Measurements from ENCODE around the gene SCAP.

SCAP gene

GRCh38 chr3:47408839-47409229, 66.9 kb downstream of the SCAP start:
- DNase-seq, result no peak
- intact Hi-C loops (cut with DNase I), result no loop called here

GRCh38 chr3:47407896-47408838, 67.6 kb downstream of the SCAP start:
- intact Hi-C loops (cut with DNase I), result no loop called here
- DNase-seq, result no peak

DNA sequence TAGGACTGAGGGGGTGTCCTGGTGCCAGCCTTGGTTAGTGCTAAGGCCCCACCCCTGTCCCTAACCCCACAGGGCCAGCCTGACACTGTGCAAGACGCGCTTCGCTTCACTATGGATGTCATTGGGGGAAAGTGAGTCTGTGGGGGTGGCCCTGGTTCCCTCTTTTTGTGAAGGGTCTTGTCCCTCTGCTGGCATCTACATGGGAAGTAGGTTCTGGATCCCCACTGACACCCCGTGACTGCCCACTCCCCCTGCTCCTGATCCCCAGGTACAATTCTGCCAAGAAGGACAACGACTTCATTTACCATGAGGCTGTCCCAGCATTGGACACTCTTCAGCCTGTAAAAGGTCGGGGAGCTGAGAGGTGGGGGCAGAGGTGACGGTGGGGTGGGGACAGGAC, 68.5 kb downstream of the SCAP start:
- intact Hi-C loops (cut with DNase I), result no loop called here

GRCh38 chr3:47406762-47407149, 69.0 kb downstream of the SCAP start:
- intact Hi-C loops (cut with DNase I), result no loop called here
- peak in 1 of 42 donors; percentile 44 for DNase-seq

More for the DNA sequence above, 68.5 kb downstream of the SCAP start:
- no peak for DNase-seq

DNA sequence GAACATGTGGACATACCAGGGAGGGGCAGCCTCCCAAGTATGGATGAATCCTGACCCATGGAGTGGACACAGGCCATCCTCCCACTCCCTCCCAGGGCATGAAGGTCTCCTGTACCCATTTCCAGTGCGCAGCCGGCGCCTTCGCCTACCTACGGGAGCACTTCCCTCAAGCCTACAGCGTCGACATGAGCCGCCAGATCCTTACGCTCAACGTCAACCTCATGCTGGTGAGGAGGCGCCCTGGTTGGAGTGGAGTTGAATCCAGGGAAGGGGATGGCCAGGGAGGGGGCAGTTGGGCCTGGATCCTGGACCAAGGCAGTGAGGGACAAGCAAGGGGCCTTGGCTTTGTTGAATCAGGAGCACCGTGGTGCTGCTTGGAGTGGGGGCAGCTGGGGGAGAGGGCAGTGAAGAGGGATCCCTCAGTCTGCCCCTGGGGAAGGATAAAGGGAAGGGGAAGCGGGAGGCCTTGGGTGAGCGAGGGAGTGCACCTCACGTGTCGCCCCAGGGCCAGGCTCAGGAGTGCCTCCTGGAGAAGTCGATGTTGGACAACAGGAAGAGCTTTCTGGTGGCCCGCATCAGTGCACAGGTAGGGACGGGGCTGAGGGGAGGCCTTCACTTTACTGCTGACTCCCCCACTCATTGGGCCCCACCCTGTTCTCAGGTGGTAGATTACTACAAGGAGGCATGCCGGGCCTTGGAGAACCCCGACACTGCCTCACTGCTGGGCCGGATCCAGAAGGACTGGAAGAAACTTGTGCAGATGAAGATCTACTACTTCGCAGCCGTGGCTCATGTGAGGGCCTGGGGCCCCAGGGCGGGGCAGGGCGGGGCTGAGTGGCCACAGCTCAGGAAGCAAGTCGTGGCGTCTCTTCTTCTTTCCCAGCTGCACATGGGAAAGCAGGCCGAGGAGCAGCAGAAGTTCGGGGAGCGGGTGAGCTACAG, 69.7 kb downstream of the SCAP start:
- intact Hi-C loops (cut with DNase I), result no loop called here
- no peak for DNase-seq

GRCh38 chr3:47404955-47405790, 70.6 kb downstream of the SCAP start:
- intact Hi-C loops (cut with DNase I), result no loop called here
- DNase-seq, result peak; percentile 46 to 85 (median 72)

GRCh38 chr3:47404431-47404876, 71.3 kb downstream of the SCAP start:
- intact Hi-C loops (cut with DNase I), result no loop called here
- peak in 1 of 42 donors; percentile 44 for DNase-seq

DNA sequence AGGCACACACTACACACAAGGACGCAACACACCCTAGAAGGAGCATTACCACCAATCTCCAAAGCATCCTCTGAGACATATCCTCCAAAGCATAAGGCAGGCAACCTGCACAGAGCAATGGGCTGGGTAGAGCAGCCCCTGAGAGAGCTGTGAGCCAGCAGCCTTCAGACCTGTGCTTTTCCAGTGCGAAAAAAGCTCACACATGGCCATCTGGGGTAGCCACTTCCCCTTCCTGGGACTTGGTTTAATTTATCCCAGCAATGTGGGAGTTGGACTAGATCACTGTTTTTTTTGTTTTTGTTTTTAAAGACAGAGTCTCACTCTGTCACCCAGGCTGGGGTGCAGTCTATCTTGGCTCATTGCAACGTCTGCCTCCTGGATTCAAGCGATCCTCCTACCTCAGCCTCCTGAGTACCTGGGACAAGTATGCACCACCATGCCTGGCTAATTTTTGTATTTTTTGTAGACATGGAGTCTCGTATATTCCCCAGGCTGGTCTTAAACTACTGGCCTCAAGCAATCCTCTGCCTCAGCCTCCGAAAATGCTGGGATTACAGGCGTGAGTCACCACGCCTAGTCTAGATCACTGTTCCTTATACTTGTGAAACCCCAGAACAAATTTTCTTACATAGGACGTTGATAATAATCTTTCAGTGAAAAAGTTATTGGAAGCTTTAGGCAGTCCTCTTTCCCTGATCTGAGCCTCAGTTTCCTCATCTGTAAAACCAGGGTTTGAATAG, 76.0 kb downstream of the SCAP start:
- intact Hi-C loops (cut with DNase I), result no loop called here
- no peak for DNase-seq

- DNase-seq, result no peak
- intact Hi-C loops (cut with DNase I), result no loop called here
These were observed 76.7 kb downstream of the SCAP start for GRCh38 chr3:47399016-47399415.

GRCh38 chr3:47398228-47398627, 77.5 kb downstream of the SCAP start:
- no peak for DNase-seq

GRCh38 chr3:47394881-47395280, 80.9 kb downstream of the SCAP start:
- intact Hi-C loops (cut with DNase I), result no loop called here
- no peak for DNase-seq

More at GRCh38 chr3:47398228-47398627, 77.5 kb downstream of the SCAP start:
- intact Hi-C loops (cut with DNase I), result no loop called here

GRCh38 chr3:47394140-47394870, 81.4 kb downstream of the SCAP start:
- intact Hi-C loops (cut with DNase I), result no loop called here
- no peak for DNase-seq

DNA sequence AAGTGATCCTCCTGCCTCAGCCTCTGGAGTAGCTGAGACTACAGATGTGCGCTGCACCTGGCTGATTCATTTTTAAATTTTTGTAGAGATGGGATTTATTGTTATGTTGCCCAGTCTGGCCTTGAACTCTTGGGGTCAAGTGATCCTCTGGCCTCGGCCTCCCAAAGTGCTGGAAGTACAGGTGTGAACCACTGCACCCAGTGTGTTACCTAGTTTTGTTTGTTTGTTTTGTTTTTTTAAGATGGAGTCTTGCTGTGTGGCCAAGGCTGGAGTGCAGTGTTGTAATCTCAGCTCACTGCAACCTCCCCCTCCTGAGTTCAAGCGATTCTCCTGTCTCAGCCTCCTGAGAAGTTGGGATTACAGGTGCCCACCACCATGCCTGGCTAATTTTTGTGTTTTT, 82.8 kb downstream of the SCAP start:
- intact Hi-C loops (cut with DNase I), result no loop called here

DNA sequence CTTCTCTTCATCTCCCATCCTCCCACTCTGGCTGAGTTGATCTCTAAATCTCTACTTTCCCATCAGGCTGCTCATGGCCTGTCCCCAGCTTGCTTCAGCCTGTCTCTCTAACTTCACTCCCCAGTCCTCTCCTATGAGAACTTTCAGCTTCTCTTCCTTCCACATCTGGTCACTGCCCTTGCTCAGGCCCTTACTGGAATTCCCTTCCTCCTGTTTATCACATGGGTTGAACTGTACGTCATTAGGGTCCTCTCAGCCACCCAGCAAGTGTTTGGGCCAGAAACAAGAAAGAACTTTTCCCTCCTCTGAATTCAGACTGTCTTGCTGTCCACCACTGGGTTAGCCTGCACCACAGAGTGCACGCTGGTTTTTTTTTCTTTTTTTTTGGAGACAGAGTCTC, 89.9 kb downstream of the SCAP start:
- no peak for DNase-seq
- intact Hi-C loops (cut with DNase I), result loop anchor here (10.0 kb wide), 1 partner anchor 101 kb away; the partner anchor contains the start of genes KIF9 and KLHL18

More for the DNA sequence above, 82.8 kb downstream of the SCAP start:
- no peak for DNase-seq

DNA sequence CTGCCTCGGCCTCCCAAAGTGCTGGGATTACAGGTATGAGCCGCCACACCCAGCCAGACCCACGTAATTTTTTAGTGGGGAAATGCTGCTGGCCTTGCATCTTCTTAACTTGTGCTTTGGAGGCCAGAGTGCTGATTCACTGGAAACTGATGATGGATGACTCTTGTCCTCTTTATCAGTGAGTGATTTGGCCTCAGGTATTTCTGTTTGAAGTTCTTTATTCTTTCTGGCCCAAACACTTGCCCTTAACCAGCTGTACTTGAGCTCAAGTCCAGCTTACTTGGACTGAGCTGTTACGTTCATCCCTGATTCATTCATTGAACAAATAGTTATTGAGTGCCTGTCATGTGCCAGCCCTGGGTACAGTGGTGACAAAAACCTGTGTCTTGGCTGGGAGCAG, 90.7 kb downstream of the SCAP start:
- intact Hi-C loops (cut with DNase I), result loop anchor here (10.0 kb wide), 1 partner anchor 100 kb away; the partner anchor contains the start of genes KIF9 and KLHL18
- DNase-seq, result no peak

- no peak for DNase-seq
- intact Hi-C loops (cut with DNase I), result loop anchor here (5.0 to 10.0 kb wide), 3 partner anchors 93 to 222 kb away; partner anchors contain the start of genes KIF9, KLHL18, SCAP and SETD2
These were observed 91.3 kb downstream of the SCAP start for GRCh38 chr3:47384425-47384824.
